K562 (cell line): ENCODE results near the gene SLAMF9. TPM values are rescaled to one million over a fixed set of nuclear protein-coding genes. Genes with fewer than 3 reads are reported as not detected.

ENCODE experiments used
- ADNP ChIP-seq: fragments of 200-800 bp; sonication (Bioruptor generic); IDR thresholded peaks from 2 replicates; pipeline ENCODE4 v1.6.1; 2016; ENCODE audit warnings: missing genetic modification characterization, missing compliant biosample characterization
- AFF4 ChIP-seq: sonication (generic); formaldehyde crosslinking; IDR thresholded peaks from 2 replicates; pipeline ENCODE4 v1.8.0; 2023; ENCODE audit warnings: mild to moderate bottlenecking, missing genetic modification reagents
- CREM ChIP-seq: IDR thresholded peaks from 2 replicates; pipeline ENCODE4 v1.6.1; 2014; ENCODE audit warnings: antibody characterized with exemption, low read depth
- POLR2AphosphoS5 ChIP-seq: IDR thresholded peaks from 2 replicates; pipeline ENCODE4 v1.6.1; 2011; ENCODE audit warnings: mild to moderate bottlenecking, low read depth, low read length, moderate library complexity; ENCODE audit not compliant: control insufficient read depth, insufficient read depth
- ZNF586 ChIP-seq: fragments of 450-650 bp; formaldehyde crosslinking; conservative IDR thresholded peaks from 2 replicates; pipeline ENCODE4 v1.4.0; 2020; ENCODE audit warnings: mild to moderate bottlenecking, moderate library complexity
- ZNF592 ChIP-seq: fragments of 450-650 bp; IDR thresholded peaks from 2 replicates; pipeline ENCODE4 v1.6.1; 2017; ENCODE audit warnings: antibody characterized with exemption, mild to moderate bottlenecking
- polyA plus RNA-seq, 8 experiments: library from polyadenylated mRNA; depleted of rRNA in 4 of 8; stranded (reverse) in 5 of 8; unstranded in 3 of 8; fragments of >200 nt; fragmentation: Nextera tagmentation in 2 of 8; fragmentation: Illumina TruSeq in 1 of 8; extraction: Ambion mirVana in 2 of 8; extraction: Trizol in 1 of 8; gene quantifications; 2 replicates each; pipeline versions ENCODE4 v1.2.1 to v1.2.3, GENCODE V29; 2011 to 2014; ENCODE audit warnings: inconsistent platforms in 1 of 8, missing spikeins in 1 of 8
- total RNA-seq, 7 experiments: library from RNA; depleted of rRNA in 6 of 7; stranded (reverse); fragments of >200 nt in 6 of 7; fragmentation: Illumina TruSeq in 2 of 7; extraction: Trizol in 2 of 7; gene quantifications; 2 replicates each; pipeline versions ENCODE4 v1.2.1 to v1.2.3, GENCODE V29; 2011 to 2021; ENCODE audit warnings: low replicate concordance in 1 of 7
- TF ChIP-seq, protein P1 (sequence below), 2 experiments: IDR thresholded peaks in 1 of 2; conservative IDR thresholded peaks in 1 of 2; 2 replicates each; pipeline ENCODE4 v1.6.1; 2016; ENCODE audit warnings: low read depth in 2 of 2, mild to moderate bottlenecking in 1 of 2, missing compliant biosample characterization in 1 of 2, missing genetic modification characterization in 1 of 2, moderate library complexity in 1 of 2
- TF ChIP-seq, protein P2 (sequence below): sonication (generic); formaldehyde crosslinking; IDR thresholded peaks from 2 replicates; pipeline ENCODE4 v1.8.0; 2023; ENCODE audit warnings: missing genetic modification reagents, mild to moderate bottlenecking, borderline replicate concordance

Gene SLAMF9
- total and polyA plus RNA-seq, 9 of the 15 experiments (the other 6 are each of a cell fraction or from before 2014, with no cell fraction given): 0.13 to 0.21 TPM; not detected in 7

GRCh38 chr1:159924025-159924790 is 29.8 kb downstream of the SLAMF9 start (continued):
- TF ChIP-seq AFF4 (CRISPR knock-in tag) (no peak), ZNF592 (0 out of 2 replicates have a peak, but pooled peaks have one; percentile 80), ZNF586 (no peak), POLR2AphosphoS5 (peak; percentile 74), ADNP (no peak), CREM (peak; percentile 92)
- TF ChIP-seq, protein P1, sequence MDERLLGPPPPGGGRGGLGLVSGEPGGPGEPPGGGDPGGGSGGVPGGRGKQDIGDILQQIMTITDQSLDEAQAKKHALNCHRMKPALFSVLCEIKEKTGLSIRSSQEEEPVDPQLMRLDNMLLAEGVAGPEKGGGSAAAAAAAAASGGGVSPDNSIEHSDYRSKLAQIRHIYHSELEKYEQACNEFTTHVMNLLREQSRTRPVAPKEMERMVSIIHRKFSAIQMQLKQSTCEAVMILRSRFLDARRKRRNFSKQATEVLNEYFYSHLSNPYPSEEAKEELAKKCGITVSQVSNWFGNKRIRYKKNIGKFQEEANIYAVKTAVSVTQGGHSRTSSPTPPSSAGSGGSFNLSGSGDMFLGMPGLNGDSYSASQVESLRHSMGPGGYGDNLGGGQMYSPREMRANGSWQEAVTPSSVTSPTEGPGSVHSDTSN (CRISPR knock-in tag; IDR thresholded peaks at IDR 0.05; ENCODE audit: low read depth): no peak
- TF ChIP-seq, protein P1 (tag; conservative IDR thresholded peaks at IDR 0.05; ENCODE audit: low read depth): no peak
- TF ChIP-seq, protein P2, sequence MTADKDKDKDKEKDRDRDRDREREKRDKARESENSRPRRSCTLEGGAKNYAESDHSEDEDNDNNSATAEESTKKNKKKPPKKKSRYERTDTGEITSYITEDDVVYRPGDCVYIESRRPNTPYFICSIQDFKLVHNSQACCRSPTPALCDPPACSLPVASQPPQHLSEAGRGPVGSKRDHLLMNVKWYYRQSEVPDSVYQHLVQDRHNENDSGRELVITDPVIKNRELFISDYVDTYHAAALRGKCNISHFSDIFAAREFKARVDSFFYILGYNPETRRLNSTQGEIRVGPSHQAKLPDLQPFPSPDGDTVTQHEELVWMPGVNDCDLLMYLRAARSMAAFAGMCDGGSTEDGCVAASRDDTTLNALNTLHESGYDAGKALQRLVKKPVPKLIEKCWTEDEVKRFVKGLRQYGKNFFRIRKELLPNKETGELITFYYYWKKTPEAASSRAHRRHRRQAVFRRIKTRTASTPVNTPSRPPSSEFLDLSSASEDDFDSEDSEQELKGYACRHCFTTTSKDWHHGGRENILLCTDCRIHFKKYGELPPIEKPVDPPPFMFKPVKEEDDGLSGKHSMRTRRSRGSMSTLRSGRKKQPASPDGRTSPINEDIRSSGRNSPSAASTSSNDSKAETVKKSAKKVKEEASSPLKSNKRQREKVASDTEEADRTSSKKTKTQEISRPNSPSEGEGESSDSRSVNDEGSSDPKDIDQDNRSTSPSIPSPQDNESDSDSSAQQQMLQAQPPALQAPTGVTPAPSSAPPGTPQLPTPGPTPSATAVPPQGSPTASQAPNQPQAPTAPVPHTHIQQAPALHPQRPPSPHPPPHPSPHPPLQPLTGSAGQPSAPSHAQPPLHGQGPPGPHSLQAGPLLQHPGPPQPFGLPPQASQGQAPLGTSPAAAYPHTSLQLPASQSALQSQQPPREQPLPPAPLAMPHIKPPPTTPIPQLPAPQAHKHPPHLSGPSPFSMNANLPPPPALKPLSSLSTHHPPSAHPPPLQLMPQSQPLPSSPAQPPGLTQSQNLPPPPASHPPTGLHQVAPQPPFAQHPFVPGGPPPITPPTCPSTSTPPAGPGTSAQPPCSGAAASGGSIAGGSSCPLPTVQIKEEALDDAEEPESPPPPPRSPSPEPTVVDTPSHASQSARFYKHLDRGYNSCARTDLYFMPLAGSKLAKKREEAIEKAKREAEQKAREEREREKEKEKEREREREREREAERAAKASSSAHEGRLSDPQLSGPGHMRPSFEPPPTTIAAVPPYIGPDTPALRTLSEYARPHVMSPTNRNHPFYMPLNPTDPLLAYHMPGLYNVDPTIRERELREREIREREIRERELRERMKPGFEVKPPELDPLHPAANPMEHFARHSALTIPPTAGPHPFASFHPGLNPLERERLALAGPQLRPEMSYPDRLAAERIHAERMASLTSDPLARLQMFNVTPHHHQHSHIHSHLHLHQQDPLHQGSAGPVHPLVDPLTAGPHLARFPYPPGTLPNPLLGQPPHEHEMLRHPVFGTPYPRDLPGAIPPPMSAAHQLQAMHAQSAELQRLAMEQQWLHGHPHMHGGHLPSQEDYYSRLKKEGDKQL: no peak
